GM18502 (cell line): ENCODE measurements around the gene SPRR3.
"Not testable (repeated sequence)": the region's sequence is repeated elsewhere in the genome, so short reads cannot be mapped to it uniquely, and the experiment has no call there.

Source experiments
- ATAC-seq: cut with Tn5 transposase; IDR thresholded peaks from one replicate; pipeline ENCODE4 v1.9.1; 2021; ENCODE audit warnings: mild to moderate bottlenecking; ENCODE audit not compliant: unreplicated experiment, poor library complexity

The SPRR3 gene

GRCh38 chr1:152982076-152982475 lies 19.5 kb upstream of the SPRR3 start:
- no peak for ATAC-seq

- ATAC-seq: no peak
Measured at GRCh38 chr1:152983234-152983633, 18.3 kb upstream of the SPRR3 start.

- no peak for ATAC-seq
Measured at GRCh38 chr1:152983743-152984142, 17.8 kb upstream of the SPRR3 start, which contains the start of gene SPRR1A. TSS of gene SPRR1A (plus strand) at chr1:152984081. CDS start at chr1:152985231, 1,150 bp downstream.

GRCh38 chr1:152986578-152986977 lies 15.0 kb upstream of the SPRR3 start:
- no peak for ATAC-seq

GRCh38 chr1:152993186-152993585 lies 8.4 kb upstream of the SPRR3 start:
- no peak for ATAC-seq

- no peak for ATAC-seq
Measured at GRCh38 chr1:152995842-152996241, 5.7 kb upstream of the SPRR3 start.

GRCh38 chr1:152996633-152997400 lies 4.7 kb upstream of the SPRR3 start:
- no peak for ATAC-seq

- no peak for ATAC-seq
Measured at GRCh38 chr1:152997901-152998300, 3.6 kb upstream of the SPRR3 start.

GRCh38 chr1:152998476-152998875 lies 3.1 kb upstream of the SPRR3 start:
- no peak for ATAC-seq

- no peak for ATAC-seq
Measured at GRCh38 chr1:152999818-153000217, 1.7 kb upstream of the SPRR3 start.

- ATAC-seq: no peak
Measured at GRCh38 chr1:153000294-153000693, 1.3 kb upstream of the SPRR3 start.

- ATAC-seq: not testable (repeated sequence)
Measured at GRCh38 chr1:153011235-153011758, 9.7 kb downstream of the SPRR3 start.

GRCh38 chr1:153021829-153022228 lies 20.3 kb downstream of the SPRR3 start:
- ATAC-seq: not testable (repeated sequence)

- not testable (repeated sequence) for ATAC-seq
Measured at GRCh38 chr1:153022340-153022739, 20.8 kb downstream of the SPRR3 start.

- ATAC-seq: no peak
Measured at GRCh38 chr1:153023109-153023508, 21.6 kb downstream of the SPRR3 start.

- ATAC-seq: no peak
Measured at GRCh38 chr1:153024413-153024812, 22.9 kb downstream of the SPRR3 start.

GRCh38 chr1:153025797-153026196 lies 24.2 kb downstream of the SPRR3 start:
- ATAC-seq: no peak

GRCh38 chr1:153028766-153029165 lies 27.2 kb downstream of the SPRR3 start:
- ATAC-seq: no peak

- ATAC-seq: no peak
Measured at GRCh38 chr1:153030895-153031294, 29.3 kb downstream of the SPRR3 start, which contains the start of gene SPRR1B. TSS of gene SPRR1B (plus strand) at chr1:153031203. CDS start at chr1:153032346, 1,143 bp downstream.

- no peak for ATAC-seq
Measured at GRCh38 chr1:153032073-153032472, 30.5 kb downstream of the SPRR3 start.

- ATAC-seq: no peak
Measured at GRCh38 chr1:153032677-153033308, 31.2 kb downstream of the SPRR3 start.
